Stimulated activated CD4-positive, alpha-beta T cell treated with anti-CD3 and anti-CD28 coated beads, Interleukin-4, amount 100 ng/mL, for 24 hours (primary cell): Measurements from ENCODE around the gene GPR143.

Source experiments
- DNase-seq: peaks from one replicate; pipeline ENCODE4 v3.0.0-alpha.2; 2020

GPR143 gene

GRCh38 chrX:9707306-9708033 lies 58.2 kb downstream of the GPR143 start:
- DNase-seq, result no peak

DNA sequence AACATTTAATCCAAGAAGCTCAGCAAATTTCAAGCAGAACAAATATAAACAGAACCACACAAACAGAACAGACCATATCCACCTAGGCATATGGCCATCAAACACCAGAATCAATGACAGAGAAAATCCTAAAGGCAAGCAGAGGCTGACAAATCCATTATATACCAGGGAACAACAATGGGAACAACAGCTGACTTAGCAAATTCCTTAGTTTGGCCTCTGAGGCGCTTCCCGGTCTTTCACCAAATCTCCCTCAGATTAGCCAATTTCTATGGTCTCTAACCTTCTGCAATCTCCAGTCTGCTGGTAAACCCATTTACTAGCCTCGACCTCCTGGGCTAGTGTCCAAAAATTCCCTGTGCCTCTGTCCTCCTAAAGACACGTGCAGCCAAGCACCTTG lies 59.2 kb downstream of the GPR143 start:
- no peak for DNase-seq

DNA sequence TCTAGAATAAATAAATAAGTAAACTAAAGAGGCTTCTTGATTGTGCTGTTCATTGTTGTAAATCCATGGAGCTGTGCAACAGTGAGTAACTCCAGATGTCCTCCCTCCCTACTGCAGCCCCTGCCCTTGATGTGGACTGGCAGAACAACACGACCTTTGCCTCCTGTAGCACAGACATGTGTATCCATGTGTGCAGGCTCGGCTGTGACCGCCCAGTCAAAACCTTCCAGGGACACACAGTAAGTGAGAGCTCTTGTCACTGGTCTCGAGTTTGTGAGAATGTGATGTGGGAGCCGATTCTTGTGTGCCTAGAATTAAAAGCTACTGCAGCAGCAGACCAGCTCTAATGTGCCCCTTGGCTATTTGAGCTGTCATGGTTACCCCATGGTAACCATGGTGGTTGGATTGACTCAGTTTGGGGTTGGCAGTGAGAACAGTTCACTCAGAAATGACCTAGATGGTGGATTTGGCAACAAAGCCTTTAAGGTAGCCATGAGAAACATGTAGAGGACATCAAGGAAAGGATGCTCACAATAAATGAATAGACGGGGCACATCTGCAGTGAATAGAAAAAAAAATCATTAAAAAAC lies 60.7 kb downstream of the GPR143 start:
- no peak for DNase-seq

- no peak for DNase-seq
These were observed 62.2 kb downstream of the GPR143 start for GRCh38 chrX:9703406-9703805.

DNA sequence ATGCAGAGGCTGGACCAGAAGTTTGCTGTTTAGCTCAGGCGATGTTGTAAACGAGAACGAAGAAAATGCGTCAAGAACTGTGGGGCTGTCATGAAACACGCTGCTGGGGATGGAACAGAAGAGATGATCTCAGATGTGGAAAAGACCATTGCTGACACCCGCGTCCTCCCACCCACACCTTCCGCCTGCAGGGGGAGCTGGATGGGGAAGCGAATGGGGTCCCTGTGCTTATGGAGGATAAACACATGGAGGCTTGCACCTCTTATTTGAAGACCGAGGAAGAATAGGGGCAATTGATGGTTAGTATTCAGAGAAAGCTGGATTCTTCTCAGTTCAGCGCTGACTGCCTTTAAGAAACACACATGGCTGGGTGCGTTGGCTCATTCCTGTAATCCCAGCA lies 63.9 kb downstream of the GPR143 start:
- no peak for DNase-seq

DNA sequence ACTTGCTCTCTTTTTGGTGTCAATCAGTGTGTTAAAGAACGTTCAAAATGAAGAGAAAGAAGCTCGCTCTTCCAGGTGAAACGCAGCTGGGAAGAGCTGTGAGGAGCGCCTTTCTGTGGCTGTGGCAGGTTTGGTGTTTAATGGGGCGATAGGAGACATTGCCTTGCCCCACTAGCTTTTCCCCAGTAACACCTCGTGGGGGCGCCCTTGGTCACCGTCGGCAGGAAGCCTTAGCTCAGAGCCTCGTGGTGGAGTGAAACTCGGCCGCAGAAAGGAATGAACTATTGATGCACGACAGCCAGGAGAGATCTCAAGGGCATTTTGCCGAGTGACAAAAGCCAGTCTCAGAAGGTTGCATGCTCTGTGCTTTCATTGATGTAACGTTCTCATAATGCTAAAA lies 65.1 kb downstream of the GPR143 start:
- DNase-seq, result no peak

DNA sequence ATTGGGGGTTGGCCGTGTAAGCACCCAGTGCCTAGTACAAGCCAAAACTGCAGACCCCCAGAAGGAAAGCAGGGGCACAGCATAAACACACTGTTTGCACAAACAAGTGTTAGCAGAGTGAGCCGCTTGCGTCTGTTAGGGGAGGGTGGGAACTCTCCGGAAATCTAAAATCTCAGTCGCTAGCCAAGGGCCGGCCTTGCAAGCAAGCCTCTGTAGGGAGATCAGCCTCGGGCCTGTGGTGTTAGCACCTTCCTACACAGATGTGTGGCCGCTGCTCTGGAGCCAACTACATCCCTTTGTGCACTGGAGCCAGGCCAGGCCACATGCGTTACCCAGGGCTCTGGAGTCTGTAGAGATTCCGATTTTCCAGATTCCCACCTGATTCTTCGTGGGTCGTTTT lies 67.1 kb downstream of the GPR143 start:
- DNase-seq, result no peak

- DNase-seq, result no peak
These were observed 72.2 kb downstream of the GPR143 start for GRCh38 chrX:9693307-9694001.

DNA sequence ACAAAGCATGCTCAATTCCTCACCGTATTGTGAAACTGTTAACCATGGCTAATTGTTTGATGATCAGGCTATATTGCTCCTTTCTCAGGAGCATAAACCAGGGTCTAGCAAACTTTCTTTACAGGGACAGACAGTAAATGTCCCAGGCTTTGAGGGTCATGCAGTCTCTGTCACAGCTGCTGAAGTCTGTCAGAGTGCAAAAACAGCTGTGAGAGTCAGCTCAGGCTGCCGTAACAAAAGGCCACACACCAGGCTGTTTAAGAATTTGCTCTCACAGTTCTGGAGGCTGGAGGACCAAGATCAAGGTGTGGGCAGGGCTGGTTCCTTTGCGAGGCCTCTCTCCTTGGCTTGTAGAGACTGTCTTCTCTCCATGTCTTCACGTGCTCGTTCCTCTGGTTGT lies 75.6 kb downstream of the GPR143 start:
- DNase-seq, result no peak

DNA sequence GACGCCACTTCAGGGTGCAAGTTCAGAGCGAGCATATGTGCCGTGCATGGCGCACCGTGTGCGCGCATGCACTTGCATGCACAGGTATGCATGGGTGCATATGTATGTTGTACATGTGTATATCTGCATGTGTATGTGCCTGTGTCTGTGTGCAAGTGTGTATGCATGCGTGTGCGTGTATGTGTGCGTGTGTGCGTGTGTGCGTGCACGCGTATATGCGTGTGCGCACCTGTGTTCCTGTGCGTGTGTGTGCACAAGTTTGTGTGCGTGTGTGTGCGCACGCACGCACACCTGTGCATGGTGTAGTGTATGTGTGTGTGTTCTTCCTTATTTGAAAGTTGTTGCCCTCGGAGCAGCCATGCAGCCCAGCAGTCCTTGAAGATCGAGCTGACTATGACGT lies 76.8 kb downstream of the GPR143 start:
- no peak for DNase-seq

DNA sequence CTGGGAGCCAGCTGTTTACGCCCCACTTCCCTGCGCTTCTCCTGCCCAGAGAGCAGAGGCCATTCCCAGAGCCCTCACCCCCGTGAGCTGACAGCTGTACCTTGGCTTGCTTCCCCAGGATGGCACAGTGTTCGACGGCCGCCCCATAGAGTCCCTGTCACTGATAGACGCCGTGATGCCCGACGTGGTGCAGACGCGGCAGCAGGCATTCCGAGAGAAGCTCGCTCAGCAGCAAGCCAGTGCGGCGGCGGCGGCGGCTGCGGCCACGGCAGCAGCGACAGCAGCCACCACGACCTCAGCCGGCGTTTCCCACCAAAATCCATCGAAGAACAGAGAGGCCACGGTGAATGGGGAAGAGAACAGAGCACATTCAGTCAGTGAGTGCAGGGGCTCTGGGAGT lies 77.7 kb downstream of the GPR143 start:
- no peak for DNase-seq

GRCh38 chrX:9683350-9683749 lies 82.3 kb downstream of the GPR143 start:
- DNase-seq, result no peak

- DNase-seq, result no peak
These were observed 82.8 kb downstream of the GPR143 start for GRCh38 chrX:9682861-9683260.

- DNase-seq, result no peak
These were observed 83.2 kb downstream of the GPR143 start for GRCh38 chrX:9682456-9682855.

DNA sequence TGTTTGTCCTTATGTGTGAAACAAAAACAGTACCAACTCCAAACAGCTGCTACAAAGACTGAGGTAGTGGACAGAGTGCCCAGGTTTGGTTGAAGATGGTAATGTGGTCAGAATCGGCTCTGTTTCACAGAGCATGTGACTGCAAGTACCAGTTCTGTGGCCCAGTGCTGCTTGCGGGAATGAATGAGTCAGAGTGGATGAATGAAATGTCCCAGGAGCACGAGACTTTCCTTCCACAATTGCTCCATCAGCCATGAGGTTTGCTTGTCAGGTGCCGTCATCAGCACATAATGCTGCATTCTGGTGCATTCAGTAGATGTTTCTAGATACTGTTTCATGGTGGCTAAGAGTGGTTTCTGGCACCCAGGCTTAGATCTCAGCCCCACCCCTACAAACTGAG lies 84.2 kb downstream of the GPR143 start:
- DNase-seq, result no peak

GRCh38 chrX:9681011-9681410 lies 84.6 kb downstream of the GPR143 start:
- DNase-seq, result no peak

DNA sequence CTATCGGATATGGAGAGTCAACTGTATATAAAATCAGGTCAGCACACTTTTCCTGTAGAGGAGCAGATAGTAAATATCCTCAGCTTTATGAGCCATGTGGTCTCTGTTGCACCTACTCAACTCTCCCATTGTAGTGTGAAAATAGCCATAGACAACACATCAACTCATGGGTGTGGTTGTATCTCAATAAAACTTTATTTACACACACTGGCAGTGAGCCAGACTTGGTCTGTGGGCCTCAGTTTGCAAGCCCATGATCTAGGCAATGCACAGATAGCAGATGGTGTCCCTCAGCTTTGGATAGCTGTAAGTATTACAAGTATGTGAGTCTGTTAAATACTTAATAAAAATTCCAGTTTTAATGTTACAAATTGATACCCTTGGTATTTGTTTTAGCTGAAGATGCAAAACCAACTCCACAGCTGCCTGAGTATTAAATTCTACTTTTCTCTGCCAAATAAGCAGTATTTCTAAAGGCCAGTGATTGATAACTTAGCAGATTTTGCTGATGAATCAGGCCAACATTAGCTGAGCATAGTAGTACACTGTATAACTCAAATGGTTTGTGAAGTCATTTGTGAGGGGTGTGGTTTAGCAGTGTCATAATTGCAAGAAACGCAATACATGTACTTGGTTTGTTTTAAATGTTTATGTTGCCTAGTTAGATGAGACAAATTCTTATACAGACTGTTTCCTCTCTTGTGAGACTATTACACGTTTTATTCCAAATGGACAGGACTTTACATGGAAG lies 87.3 kb downstream of the GPR143 start:
- DNase-seq, result no peak

GRCh38 chrX:9677098-9677739 lies 88.4 kb downstream of the GPR143 start:
- DNase-seq, result peak; percentile 34

DNA sequence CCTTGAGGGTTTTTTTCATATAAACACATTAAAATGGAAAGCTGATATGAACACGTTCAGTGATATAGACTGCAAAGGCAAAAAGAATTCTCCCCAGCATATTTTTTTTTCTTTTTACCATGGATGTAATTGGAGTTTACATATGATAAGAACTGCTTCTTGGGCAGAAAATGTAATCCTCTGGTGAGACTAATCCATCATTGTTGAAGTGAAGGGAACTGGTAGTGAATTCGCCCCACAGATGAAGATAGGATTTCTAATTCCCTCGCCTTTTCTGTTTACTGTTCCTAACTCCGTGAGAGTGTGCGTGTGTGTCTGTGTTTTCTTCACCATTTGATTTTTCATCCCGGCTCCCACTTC lies 88.9 kb downstream of the GPR143 start:
- no peak for DNase-seq

- DNase-seq, result no peak
These were observed 89.3 kb downstream of the GPR143 start for GRCh38 chrX:9676306-9676705.
